ENCODE results near the gene PDXK.
A peak's percentile ranks its signal among the peaks of the same experiment; 100 is the strongest.
"Not testable (repeated sequence)": the region's sequence is repeated elsewhere in the genome, so short reads cannot be mapped to it uniquely, and the experiment has no call there.

PDXK gene

GRCh38 chr21:43718872-43719747, at the start of gene PDXK:
PDXK (plus strand) TSS chr21:43719129; CDS start chr21:43719295, 166 bp downstream.
- DNase-seq (ENCODE audit: low read depth in 4 of 4, low spot score in 1 of 4) = peak; percentile 43 to 71 (median 56)

DNA sequence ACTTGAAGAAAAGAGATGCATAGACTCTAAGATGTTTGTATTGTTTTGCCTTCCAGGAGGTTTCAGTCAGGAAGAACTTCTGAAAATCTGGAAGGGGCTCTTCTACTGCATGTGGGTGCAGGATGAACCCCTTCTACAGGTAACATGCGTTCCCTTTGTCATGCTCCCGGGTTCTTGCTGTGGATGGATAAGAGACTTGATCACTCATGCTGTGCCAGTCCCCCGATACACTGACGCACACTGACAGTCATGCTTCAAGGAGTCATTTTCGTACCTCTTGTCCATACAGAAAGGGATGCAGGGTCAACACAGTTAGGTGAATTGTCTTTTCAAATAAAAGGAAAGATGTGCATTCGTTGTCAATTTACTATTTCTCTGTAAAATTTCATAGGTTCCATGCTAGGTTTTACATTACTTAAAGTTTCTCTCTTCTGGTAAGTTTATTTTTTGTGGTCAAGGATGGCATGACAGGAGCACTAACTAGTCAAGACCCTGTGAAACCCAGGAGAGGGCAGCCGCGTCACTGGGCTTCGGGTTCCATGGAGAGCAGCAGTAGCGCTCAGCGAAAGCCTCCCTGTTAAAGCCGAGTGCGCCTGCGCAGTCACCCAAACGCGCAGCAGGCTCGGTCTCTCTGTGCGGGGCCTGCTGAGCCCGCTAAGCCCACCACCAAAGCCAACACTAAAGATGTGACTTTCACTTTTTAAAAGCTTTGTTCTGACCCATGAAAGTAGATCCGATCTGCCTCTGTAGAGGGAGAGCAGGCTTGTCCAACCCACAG, 48.9 kb upstream of the PDXK start:
- no peak for DNase-seq (ENCODE audit: low read depth in 4 of 4, low spot score in 1 of 4)

DNA sequence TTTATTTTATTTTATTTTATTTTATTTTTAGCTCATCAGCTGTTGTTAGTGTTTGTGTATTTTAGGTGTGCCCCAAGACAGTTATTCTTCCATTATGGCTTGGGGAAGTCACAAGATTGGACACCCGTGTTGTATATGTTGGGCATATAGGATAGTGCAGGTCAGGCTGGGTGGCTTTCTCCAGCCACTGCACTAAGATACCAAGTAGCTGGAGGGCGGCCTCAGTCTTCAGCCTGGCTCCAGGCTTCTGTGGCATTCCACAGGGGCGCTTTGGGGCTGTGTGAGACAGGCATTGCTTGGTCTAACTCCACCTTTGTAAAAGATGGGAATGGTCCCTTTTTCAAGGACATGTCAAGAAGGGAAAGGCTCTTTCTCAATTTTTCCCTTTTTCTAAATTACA, 43.1 kb upstream of the PDXK start:
- no peak for DNase-seq (ENCODE audit: low read depth in 4 of 4, low spot score in 1 of 4)

DNA sequence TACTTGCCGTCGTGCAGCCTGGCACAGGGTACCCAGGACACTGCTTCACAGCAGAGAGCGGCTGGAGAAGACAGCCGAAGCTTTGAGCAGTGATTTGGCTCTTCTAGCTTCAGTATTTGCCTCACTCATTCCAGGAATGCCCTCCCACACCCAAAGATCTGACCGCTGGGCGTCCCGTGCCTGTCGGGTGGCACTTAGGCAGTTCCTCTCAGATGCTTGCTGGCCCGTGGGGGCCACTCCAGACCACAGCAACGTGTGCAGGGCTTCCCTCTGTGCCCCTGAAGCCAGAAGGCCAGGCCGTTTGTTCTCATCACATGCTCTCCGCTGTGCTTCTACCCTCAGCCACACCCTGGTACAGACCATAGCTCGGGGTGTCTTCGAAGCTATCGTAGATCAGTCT, 42.5 kb upstream of the PDXK start:
- no peak for DNase-seq (ENCODE audit: low read depth in 4 of 4, low spot score in 1 of 4)

GRCh38 chr21:43679951-43680350, 39.0 kb upstream of the PDXK start:
- DNase-seq (ENCODE audit: low read depth in 4 of 4, low spot score in 1 of 4) = no peak

- DNase-seq (ENCODE audit: low read depth in 4 of 4, low spot score in 1 of 4) = not testable (repeated sequence)
Measured at GRCh38 chr21:43680421-43680820, 38.5 kb upstream of the PDXK start.

DNA sequence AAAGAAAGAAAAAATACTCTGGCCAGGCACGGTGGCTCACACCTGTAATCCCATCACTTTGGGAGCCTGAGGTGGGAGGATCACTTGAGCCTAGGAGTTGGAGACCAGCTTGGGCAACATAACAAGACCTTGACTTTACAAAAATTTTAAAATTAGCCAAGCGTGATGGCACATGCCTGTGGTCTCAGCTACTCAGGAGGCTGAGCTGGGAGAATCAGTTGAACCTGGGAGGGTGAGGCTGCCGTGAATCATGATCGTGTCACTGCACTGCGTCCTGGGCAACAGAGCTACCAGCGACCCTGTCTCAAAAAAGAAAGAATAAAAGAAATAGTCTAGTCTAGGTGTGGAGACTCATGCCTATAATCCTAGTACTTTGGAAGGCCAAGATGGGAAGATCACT, 37.3 kb upstream of the PDXK start:
- DNase-seq (ENCODE audit: low read depth in 4 of 4, low spot score in 1 of 4) = no peak

DNA sequence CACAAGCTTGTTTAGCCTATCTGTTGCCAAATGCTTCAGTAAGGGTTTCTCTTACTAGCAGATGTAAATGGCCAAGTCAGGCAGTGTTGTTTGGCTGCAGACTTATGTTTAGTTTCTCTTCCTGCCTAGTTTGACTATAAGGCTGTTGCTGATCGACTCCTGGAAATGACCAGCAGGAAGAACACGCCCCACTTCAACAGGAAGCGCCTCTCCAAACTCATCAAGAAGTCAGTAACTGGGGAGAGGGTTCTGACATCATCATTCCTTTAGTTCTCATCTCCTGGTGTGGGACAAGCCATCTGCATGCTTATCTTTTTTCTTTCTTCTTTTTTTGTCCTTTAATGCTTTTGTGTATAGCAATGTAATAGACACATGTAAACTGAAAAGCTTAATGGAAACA, 34.5 kb upstream of the PDXK start:
- DNase-seq (ENCODE audit: low read depth in 4 of 4, low spot score in 1 of 4) = no peak

DNA sequence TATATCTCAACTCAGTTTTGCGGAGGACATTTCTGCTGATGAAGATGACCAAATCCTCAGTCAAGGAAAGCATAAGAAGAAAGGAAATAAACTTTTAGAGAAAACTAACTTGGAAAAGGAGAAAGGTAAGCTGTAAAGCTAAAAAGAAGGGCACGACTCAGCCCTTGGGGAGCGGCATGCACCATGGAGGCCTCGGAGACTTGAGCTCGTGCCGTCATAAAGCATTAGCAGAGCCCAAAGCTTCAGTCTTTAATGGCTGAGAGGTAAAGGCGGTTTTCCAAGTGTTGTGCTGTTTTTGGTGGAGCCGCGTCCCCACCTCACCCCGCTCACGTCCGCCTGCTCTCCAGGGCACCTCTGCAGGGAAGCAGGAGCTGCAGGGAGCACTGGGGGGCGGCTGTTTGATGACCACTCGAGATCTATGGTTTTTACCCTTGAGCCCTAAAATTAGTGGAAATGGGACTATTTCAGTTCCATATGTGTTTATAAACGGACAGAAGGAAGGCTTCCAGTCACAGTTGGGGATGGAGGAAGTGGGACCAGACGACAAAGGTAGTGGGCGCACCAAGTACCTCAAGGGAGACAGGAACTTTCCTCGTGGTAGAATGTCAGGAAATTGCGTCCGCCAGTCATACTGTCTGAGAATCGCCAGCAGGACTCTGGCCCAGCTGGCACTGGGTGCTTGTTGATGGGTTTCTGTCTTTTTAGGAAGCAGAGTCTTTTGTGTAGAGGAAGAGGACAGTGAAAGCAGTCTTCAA, 31.9 kb upstream of the PDXK start:
- no peak for DNase-seq (ENCODE audit: low read depth in 4 of 4, low spot score in 1 of 4)

GRCh38 chr21:43687566-43688399, 31.1 kb upstream of the PDXK start:
- no peak for DNase-seq (ENCODE audit: low read depth in 4 of 4, low spot score in 1 of 4)

GRCh38 chr21:43688906-43689305, 30.0 kb upstream of the PDXK start:
- DNase-seq (ENCODE audit: low read depth in 4 of 4, low spot score in 1 of 4) = no peak

DNA sequence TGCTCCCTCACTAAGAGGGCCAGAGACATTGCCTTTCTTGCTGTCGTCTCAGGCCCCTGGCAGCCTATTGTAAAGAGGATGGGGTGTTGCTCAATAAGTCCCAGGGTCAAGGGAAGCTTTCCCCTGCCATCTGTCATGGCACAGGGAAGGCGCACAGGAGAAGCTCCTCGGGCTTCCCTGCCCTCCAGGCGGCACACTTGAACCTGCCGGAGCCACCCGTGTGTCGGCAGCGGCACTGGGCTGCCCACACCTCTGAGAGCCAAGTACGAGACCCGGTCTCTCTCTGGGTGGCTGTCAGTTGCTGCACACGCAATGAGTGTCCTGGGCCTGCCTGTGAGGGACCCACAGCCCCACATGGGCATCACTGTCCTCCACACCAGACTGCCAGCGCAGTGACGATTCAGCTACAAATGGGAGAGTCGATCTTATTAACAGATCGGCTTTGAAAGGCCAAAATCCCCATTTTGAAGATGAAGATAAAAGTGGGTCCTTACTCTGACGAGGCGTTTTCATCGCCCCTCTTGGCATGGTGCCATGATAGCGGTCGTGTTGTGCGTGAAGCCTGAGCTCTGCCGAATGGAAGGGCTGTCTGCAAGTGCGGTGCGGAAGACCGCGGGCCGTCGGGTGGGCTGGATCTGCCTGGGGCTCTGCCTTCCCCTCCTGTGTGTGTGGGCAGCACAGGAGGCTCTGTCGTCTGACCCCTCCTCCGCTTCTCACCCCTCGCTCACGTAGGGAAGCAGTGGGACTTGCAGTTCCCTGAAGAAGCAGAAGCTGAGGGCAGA, 29.2 kb upstream of the PDXK start:
- no peak for DNase-seq (ENCODE audit: low read depth in 4 of 4, low spot score in 1 of 4)

DNA sequence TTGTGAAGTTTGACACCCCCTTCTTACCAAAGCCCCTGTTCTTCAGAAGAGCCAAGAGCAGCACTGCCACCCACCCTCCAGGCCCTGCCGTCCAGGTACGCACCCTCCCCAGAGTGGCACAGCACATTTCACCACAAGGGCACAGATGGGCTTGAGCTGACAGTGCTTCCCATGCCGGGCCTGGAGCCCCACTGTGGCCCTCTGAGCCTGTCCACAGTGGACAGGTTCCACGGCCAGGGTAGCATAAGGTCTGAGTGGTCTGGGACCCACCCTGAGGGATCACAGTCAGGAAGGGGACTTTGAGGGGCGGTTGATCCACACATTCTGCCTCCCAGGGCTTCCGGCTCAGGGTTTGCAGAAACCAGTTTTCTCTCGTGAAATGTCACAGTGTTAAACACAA, 28.6 kb upstream of the PDXK start:
- DNase-seq (ENCODE audit: low read depth in 4 of 4, low spot score in 1 of 4) = no peak

GRCh38 chr21:43691086-43691795, 27.7 kb upstream of the PDXK start:
- DNase-seq (ENCODE audit: low read depth in 4 of 4, low spot score in 1 of 4) = no peak

DNA sequence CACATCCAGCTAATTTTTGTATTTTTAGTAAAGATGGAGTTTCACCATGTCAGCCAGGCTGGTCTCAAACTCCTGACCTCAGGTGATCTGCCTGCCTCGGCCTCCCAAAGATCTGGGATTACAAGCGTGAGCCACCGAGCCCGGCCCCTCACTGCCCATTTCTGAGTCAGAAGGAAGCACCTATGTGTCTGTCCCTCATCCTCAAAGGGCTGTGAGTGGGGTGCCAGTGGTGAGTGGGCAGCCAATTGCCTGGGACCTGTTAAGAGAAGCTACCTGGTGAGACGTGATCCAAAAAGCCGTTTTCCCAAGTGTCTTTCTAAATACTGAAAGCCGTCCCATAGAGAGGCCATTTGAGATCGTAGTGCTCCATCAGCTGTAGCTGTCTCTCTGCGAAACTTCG, 27.1 kb upstream of the PDXK start:
- DNase-seq (ENCODE audit: low read depth in 4 of 4, low spot score in 1 of 4) = no peak

DNA sequence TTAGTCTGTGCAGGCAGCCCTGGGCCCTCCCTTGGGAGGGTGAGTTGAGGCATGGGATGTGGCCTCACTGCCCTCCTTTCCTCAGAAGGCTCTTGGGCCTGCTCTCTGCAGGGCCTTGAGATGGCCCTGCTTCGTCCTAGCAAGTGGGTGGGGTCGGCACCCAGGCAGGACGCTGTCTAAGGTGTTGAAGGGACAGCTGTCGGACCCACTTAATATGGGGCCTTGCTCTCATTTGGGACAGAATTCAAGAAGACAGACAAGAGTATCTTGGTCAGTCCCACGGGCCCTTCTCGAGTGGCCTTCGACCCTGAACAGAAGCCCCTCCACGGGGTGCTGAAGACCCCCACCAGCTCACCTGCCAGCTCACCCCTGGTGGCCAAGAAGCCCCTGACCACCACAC, 26.0 kb upstream of the PDXK start:
- no peak for DNase-seq (ENCODE audit: low read depth in 4 of 4, low spot score in 1 of 4)

DNA sequence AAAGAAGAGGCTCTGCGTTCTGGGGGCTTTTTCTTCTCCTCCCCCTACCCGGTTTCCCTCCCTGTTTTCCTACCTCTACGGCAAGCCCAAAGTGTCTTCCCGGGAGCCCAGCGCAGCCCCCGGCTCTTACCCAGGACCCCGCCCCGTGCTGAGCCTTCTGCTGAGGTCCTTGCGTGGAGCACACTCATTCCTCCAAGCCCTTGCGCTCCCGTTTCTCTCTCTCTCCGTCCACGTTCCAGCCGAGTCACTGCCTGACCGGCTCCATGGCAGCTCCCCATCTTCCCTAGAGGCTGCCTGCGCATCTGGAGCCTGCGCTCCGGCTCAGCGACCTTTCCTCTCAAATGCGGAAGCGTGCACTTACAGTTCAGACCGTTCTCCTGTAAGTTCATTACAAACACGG, 24.9 kb upstream of the PDXK start:
- DNase-seq (ENCODE audit: low read depth in 4 of 4, low spot score in 1 of 4) = no peak

GRCh38 chr21:43694437-43695079, 24.4 kb upstream of the PDXK start:
- no peak for DNase-seq (ENCODE audit: low read depth in 4 of 4, low spot score in 1 of 4)

DNA sequence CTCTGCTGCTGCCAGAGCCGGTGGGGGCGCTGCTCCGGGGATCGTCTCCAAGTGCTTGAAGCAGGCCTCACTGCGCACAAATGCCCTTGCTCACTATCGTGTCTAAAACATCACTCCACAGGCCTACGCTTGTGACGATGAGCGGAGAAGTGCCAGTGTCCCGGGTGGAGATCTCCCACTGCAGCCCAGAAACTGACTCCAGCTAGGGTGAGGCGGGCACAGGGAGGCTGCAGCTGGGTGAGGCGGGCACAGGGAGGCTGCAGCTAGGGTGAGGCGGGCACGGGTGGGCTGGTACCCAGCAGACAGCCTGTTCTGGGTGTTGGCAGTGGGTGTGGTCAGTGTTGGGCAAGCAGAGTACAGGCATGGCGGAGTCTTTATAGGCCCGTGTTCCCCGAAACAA, 22.7 kb upstream of the PDXK start:
- DNase-seq (ENCODE audit: low read depth in 4 of 4, low spot score in 1 of 4) = no peak

Measured in stimulated activated CD4-positive, alpha-beta T cell treated with anti-CD3 and anti-CD28 coated beads, Interleukin-1b, Interleukin-23, amount 100 ng/mL, for 24 hours (primary cell).